Neural cell (in vitro differentiated cells): Measurements from ENCODE around the gene CDC20. TPM values are rescaled to one million over a fixed set of nuclear protein-coding genes. Genes with fewer than 3 reads are reported as not detected.

ENCODE experiments used
- H2AFZ ChIP-seq: fragments of 200-600, 300-800 bp; sonication (generic), shearing (Covaris generic); 2 replicates; pipeline ENCODE4 v1.6.0; 2014; ENCODE audit warnings: low read depth, mild to moderate bottlenecking, antibody characterized with exemption, low read length, moderate library complexity
- H3F3A ChIP-seq: fragments of 200-600 bp; shearing (Covaris generic); 2 replicates; pipeline ENCODE4 v1.6.1; 2016; ENCODE audit warnings: mild to moderate bottlenecking, moderate library complexity, mixed read lengths, antibody characterized with exemption, low read length; ENCODE audit not compliant: insufficient read depth, poor library complexity, severe bottlenecking
- H3K27ac ChIP-seq: fragments of 200-600, 300-800 bp; sonication (generic), shearing (Covaris generic); 2 replicates; pipeline ENCODE4 v1.5.1; 2014; ENCODE audit warnings: mild to moderate bottlenecking, low read length, moderate library complexity
- H3K27me3 ChIP-seq: fragments of 300-800, 200-600 bp; sonication (generic), shearing (Covaris generic); 2 replicates; pipeline ENCODE4 v1.6.0; 2014; ENCODE audit warnings: mild to moderate bottlenecking, low read depth, low read length, moderate library complexity; ENCODE audit not compliant: insufficient read depth
- H3K36me3 ChIP-seq: fragments of 300-800, 200-600 bp; sonication (generic), shearing (Covaris generic); 2 replicates; pipeline ENCODE4 v1.5.1; 2014; ENCODE audit warnings: mild to moderate bottlenecking, antibody characterized with exemption, low read length, moderate library complexity; ENCODE audit not compliant: insufficient read depth
- H3K4me2 ChIP-seq: fragments of 300-800, 200-600 bp; sonication (generic), shearing (Covaris generic); 2 replicates; pipeline ENCODE4 v1.6.0; 2014; ENCODE audit warnings: mild to moderate bottlenecking, low read length
- H3K4me3 ChIP-seq: fragments of 300-800, 200-600 bp; sonication (generic), shearing (Covaris generic); 2 replicates; pipeline ENCODE4 v1.5.1; 2014; ENCODE audit warnings: mild to moderate bottlenecking, low read length, moderate library complexity
- H3K79me2 ChIP-seq: fragments of 200-600 bp; shearing (Covaris generic); replicated peaks from 2 replicates; pipeline ENCODE4 v1.6.0; 2014; ENCODE audit warnings: mild to moderate bottlenecking, low read length, moderate library complexity; ENCODE audit not compliant: insufficient read depth
- H3K9ac ChIP-seq: fragments of 300-800, 200-600 bp; sonication (generic), shearing (Covaris generic); 2 replicates; pipeline ENCODE4 v1.6.1; 2016; ENCODE audit warnings: mild to moderate bottlenecking, low read length, mixed read lengths
- H3K9me2 ChIP-seq: fragments of 200-600 bp; shearing (Covaris generic); 2 replicates; pipeline ENCODE4 v1.6.1; 2016; ENCODE audit warnings: mild to moderate bottlenecking, low read length, mixed read lengths; ENCODE audit not compliant: insufficient read depth
- H3K9me3 ChIP-seq: fragments of 200-600, 300-800 bp; sonication (generic), shearing (Covaris generic); 2 replicates; pipeline ENCODE4 v1.6.1; 2016; ENCODE audit warnings: mild to moderate bottlenecking, mixed run types, low read length, moderate library complexity, mixed read lengths
- H4K20me1 ChIP-seq: fragments of 200-600 bp; shearing (Covaris generic); 2 replicates; pipeline ENCODE4 v1.6.1; 2016; ENCODE audit warnings: mild to moderate bottlenecking, mixed run types; ENCODE audit not compliant: insufficient read depth
- EP300 ChIP-seq: fragments of 450-650 bp; conservative IDR thresholded peaks from 2 replicates; pipeline ENCODE4 v1.6.1; 2014; ENCODE audit warnings: antibody characterized with exemption, mild to moderate bottlenecking, moderate library complexity; ENCODE audit not compliant: poor library complexity, severe bottlenecking
- EZH2 ChIP-seq: fragments of 200-600, 300-800 bp; shearing (Covaris generic), sonication (generic); IDR thresholded peaks from 2 replicates; pipeline ENCODE4 v1.6.1; 2014; ENCODE audit warnings: antibody characterized with exemption, low read length, borderline replicate concordance, mild to moderate bottlenecking; ENCODE audit not compliant: insufficient read depth, poor library complexity, severe bottlenecking
- MXI1 ChIP-seq: fragments of 450-650 bp; conservative IDR thresholded peaks from 2 replicates; pipeline ENCODE4 v1.6.1; 2014; ENCODE audit warnings: antibody characterized with exemption, mild to moderate bottlenecking; ENCODE audit not compliant: poor library complexity, severe bottlenecking
- POLR2AphosphoS5 ChIP-seq: IDR thresholded peaks from 2 replicates; pipeline ENCODE4 v1.6.1; 2012
- RAD21 ChIP-seq: fragments of 450-650 bp; conservative IDR thresholded peaks from 2 replicates; pipeline ENCODE4 v1.6.1; 2014; ENCODE audit warnings: antibody characterized with exemption, mild to moderate bottlenecking, moderate library complexity
- SMC3 ChIP-seq: fragments of 450-650 bp; conservative IDR thresholded peaks from 2 replicates; pipeline ENCODE4 v1.6.1; 2014; ENCODE audit warnings: antibody characterized with exemption, mild to moderate bottlenecking, moderate library complexity; ENCODE audit not compliant: poor library complexity
- TAF1 ChIP-seq: IDR thresholded peaks from 2 replicates; pipeline ENCODE4 v1.6.1; 2012; ENCODE audit warnings: low read depth
- polyA plus RNA-seq: library from polyadenylated mRNA; depleted of rRNA; stranded (reverse); fragments of >200 nt; gene quantifications from 2 replicates; pipeline ENCODE4 v1.2.3, GENCODE V29; 2014
- TF ChIP-seq, protein P1 (sequence below): fragments of 450-650 bp; IDR thresholded peaks from 2 replicates; pipeline ENCODE4 v1.5.1; 2014; ENCODE audit warnings: antibody characterized with exemption, mild to moderate bottlenecking, moderate library complexity; ENCODE audit not compliant: poor library complexity, severe bottlenecking
- TF ChIP-seq, protein P2 (sequence below): IDR thresholded peaks from 2 replicates; pipeline ENCODE4 v1.6.1; 2012; ENCODE audit warnings: borderline replicate concordance

The CDC20 gene
- polyA plus RNA-seq, 1 donor from 2014 or later: 2.8 TPM

DNA sequence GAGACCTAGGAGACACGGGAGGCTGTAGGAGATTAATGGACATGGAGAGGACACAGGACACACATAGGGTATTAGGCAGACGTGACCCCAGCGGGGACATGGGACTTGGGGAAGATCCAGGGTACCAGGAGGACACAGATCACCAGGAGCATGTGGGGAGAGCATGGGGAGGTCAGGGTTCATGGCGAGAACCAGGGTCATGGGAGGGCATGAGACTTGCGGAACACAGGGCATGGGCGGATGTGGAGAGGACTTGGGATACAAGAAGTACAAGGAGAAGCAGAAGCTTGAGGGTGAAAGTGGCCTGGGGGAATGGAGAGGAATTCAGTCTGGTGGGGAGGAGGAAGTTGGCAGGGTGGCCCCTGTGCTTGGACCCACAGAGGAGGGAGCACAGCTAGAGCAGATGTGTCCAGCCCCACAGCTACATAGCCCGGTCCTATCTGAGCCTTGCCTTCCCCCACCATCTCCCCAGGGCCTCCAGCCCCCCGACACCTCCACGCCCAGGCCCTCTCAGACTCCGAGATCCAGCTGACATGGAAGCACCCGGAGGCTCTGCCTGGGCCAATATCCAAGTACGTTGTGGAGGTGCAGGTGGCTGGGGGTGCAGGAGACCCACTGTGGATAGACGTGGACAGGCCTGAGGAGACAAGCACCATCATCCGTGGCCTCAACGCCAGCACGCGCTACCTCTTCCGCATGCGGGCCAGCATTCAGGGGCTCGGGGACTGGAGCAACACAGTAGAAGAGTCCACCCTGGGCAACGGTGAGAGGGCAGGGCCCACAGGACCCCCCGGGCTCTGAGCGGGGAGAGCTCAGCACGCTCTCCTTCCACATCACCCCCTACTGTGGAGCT, 45.9 kb upstream of the CDC20 start:
- Histone ChIP-seq H3K9ac (no peak overlapping the region), H2AFZ (no peak overlapping the region), H4K20me1 (no peaks in the 10 kb centered on the region), H3K9me2 (no peaks in the 10 kb centered on the region), H3K79me2 (no peaks in the 10 kb centered on the region), H3F3A (no peaks in the 10 kb centered on the region), H3K36me3 (no peaks in the 10 kb centered on the region), H3K27me3 (no peaks in the 10 kb centered on the region), H3K4me2 (no peak overlapping the region), H3K27ac (no peak overlapping the region), H3K9me3 (no peaks in the 10 kb centered on the region), H3K4me3 (no peak overlapping the region)
- TF ChIP-seq POLR2AphosphoS5 (no peak), EP300 (no peak)

DNA sequence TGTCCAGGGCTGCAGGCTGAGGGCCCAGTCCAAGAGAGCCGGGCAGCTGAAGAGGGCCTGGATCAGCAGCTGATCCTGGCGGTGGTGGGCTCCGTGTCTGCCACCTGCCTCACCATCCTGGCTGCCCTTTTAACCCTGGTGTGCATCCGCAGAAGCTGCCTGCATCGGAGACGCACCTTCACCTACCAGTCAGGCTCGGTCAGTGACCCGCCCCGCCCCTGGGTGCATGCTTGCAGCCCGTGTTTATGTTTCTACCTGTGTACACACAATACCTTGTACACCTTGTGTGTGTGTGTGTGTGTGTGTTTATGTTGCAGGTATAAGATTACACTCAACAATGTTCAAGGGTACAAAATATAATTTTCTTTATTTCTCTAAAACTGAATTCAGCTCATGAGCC, 45.0 kb upstream of the CDC20 start:
- Histone ChIP-seq H3K79me2 (no peaks in the 10 kb centered on the region), H3K27me3 (no peaks in the 10 kb centered on the region), H3K36me3 (no peaks in the 10 kb centered on the region), H3K4me2 (no peak overlapping the region), H4K20me1 (no peaks in the 10 kb centered on the region), H3K27ac (no peak overlapping the region), H3K9me2 (no peaks in the 10 kb centered on the region), H3K4me3 (no peak overlapping the region), H2AFZ (no peak overlapping the region), H3K9ac (no peak overlapping the region), H3K9me3 (no peaks in the 10 kb centered on the region), H3F3A (no peaks in the 10 kb centered on the region)
- TF ChIP-seq, protein P1, sequence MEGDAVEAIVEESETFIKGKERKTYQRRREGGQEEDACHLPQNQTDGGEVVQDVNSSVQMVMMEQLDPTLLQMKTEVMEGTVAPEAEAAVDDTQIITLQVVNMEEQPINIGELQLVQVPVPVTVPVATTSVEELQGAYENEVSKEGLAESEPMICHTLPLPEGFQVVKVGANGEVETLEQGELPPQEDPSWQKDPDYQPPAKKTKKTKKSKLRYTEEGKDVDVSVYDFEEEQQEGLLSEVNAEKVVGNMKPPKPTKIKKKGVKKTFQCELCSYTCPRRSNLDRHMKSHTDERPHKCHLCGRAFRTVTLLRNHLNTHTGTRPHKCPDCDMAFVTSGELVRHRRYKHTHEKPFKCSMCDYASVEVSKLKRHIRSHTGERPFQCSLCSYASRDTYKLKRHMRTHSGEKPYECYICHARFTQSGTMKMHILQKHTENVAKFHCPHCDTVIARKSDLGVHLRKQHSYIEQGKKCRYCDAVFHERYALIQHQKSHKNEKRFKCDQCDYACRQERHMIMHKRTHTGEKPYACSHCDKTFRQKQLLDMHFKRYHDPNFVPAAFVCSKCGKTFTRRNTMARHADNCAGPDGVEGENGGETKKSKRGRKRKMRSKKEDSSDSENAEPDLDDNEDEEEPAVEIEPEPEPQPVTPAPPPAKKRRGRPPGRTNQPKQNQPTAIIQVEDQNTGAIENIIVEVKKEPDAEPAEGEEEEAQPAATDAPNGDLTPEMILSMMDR: no peak
- TF ChIP-seq RAD21: no peak
- TF ChIP-seq, protein P2, sequence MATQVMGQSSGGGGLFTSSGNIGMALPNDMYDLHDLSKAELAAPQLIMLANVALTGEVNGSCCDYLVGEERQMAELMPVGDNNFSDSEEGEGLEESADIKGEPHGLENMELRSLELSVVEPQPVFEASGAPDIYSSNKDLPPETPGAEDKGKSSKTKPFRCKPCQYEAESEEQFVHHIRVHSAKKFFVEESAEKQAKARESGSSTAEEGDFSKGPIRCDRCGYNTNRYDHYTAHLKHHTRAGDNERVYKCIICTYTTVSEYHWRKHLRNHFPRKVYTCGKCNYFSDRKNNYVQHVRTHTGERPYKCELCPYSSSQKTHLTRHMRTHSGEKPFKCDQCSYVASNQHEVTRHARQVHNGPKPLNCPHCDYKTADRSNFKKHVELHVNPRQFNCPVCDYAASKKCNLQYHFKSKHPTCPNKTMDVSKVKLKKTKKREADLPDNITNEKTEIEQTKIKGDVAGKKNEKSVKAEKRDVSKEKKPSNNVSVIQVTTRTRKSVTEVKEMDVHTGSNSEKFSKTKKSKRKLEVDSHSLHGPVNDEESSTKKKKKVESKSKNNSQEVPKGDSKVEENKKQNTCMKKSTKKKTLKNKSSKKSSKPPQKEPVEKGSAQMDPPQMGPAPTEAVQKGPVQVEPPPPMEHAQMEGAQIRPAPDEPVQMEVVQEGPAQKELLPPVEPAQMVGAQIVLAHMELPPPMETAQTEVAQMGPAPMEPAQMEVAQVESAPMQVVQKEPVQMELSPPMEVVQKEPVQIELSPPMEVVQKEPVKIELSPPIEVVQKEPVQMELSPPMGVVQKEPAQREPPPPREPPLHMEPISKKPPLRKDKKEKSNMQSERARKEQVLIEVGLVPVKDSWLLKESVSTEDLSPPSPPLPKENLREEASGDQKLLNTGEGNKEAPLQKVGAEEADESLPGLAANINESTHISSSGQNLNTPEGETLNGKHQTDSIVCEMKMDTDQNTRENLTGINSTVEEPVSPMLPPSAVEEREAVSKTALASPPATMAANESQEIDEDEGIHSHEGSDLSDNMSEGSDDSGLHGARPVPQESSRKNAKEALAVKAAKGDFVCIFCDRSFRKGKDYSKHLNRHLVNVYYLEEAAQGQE: no peak
- no peak for TF ChIP-seq MXI1
- TF ChIP-seq TAF1: no peak
- no peak for TF ChIP-seq POLR2AphosphoS5
- TF ChIP-seq SMC3: no peak
- no peak for TF ChIP-seq EP300
- no peak for TF ChIP-seq EZH2
